ENCODE measurements around the gene PNLIPRP1. TPM values are rescaled to one million over a fixed set of nuclear protein-coding genes. Genes with fewer than 3 reads are reported as not detected.

PNLIPRP1 gene
- total RNA-seq = not detected
- total RNA-seq (2013) = not detected

- H3K4me3 Mint-ChIP-seq = no peak within 1 kb of the TSS
- no peak for TF ChIP-seq CTCF (IDR thresholded peaks at IDR 0.05)
- peaks cover 0 to 2% of the 10 kb centered on the region in 2 donors for H3K27me3 Mint-ChIP-seq (ENCODE audit: low read depth in 2 of 2)
- Histone ChIP-seq H3K9me3 (ENCODE audit: control insufficient read depth, insufficient read depth, low read length) (no peaks in the 10 kb centered on the region), H3K36me3 (ENCODE audit: control insufficient read depth, insufficient read depth, low read length) (no peaks in the 10 kb centered on the region), H3K4me1 (ENCODE audit: control insufficient read depth, insufficient read depth, low read length) (no peaks in the 10 kb centered on the region), H3K27ac (ENCODE audit: low read length) (no peak within 1 kb of the TSS), H3K4me3 (ENCODE audit: low read length) (no peak within 1 kb of the TSS), H3K27me3 (ENCODE audit: control insufficient read depth, insufficient read depth, low read length) (no peaks in the 10 kb centered on the region)
- H3K4me1 Mint-ChIP-seq = no peaks in the 10 kb centered on the region
- H3K9me3 Mint-ChIP-seq = peaks cover 3 to 5% of the 10 kb centered on the region in 2 donors
- no peak for DNase-seq
- no peak within 1 kb of the TSS for H3K27ac Mint-ChIP-seq
- no peaks in the 10 kb centered on the region for H3K36me3 Mint-ChIP-seq
- WGBS (ENCODE audit: insufficient coverage) = 88% methylated on average over 9 of the region's 9 CpGs
- ATAC-seq = no peak
- intact Hi-C loops (cut with micrococcal nuclease) = no loop called here
Observed at GRCh38 chr10:116590590-116591444, at the start of gene PNLIPRP1. Gene PNLIPRP1, plus strand, starts transcription at chr10:116590959. Its CDS starts 171 bp downstream, at chr10:116591130.

- Mint-ChIP-seq H3K9me3 (peaks cover 3 to 5% of the 10 kb centered on the region in 2 donors), H3K27me3 (ENCODE audit: low read depth in 2 of 2) (no peaks in the 10 kb centered on the region), H3K4me1 (no peaks in the 10 kb centered on the region), H3K36me3 (no peaks in the 10 kb centered on the region), H3K4me3 (no peak overlapping the region), H3K27ac (no peak overlapping the region)
- no peak for TF ChIP-seq CTCF (IDR thresholded peaks at IDR 0.05)
- no peak overlapping the region for H3K4me3 ChIP-seq (ENCODE audit: low read length)
- ATAC-seq (no peak), DNase-seq (no peak)
- intact Hi-C loops (cut with micrococcal nuclease) = no loop called here
- H3K9me3 ChIP-seq (ENCODE audit: control insufficient read depth, insufficient read depth, low read length) = no peaks in the 10 kb centered on the region
- no peaks in the 10 kb centered on the region for H3K27me3 ChIP-seq (ENCODE audit: control insufficient read depth, insufficient read depth, low read length)
- no peaks in the 10 kb centered on the region for H3K4me1 ChIP-seq (ENCODE audit: control insufficient read depth, insufficient read depth, low read length)
- H3K36me3 ChIP-seq (ENCODE audit: control insufficient read depth, insufficient read depth, low read length) = no peaks in the 10 kb centered on the region
- no peak overlapping the region for H3K27ac ChIP-seq (ENCODE audit: low read length)
Observed at GRCh38 chr10:116542007-116542677, 48.6 kb upstream of the PNLIPRP1 start.

- H3K4me3 Mint-ChIP-seq = no peak overlapping the region
- ATAC-seq = no peak
- no peaks in the 10 kb centered on the region for H3K4me1 ChIP-seq (ENCODE audit: control insufficient read depth, insufficient read depth, low read length)
- no peaks in the 10 kb centered on the region for H3K9me3 ChIP-seq (ENCODE audit: control insufficient read depth, insufficient read depth, low read length)
- WGBS (ENCODE audit: insufficient coverage) = no CpG with 5 or more reads among the region's 1 CpG
- no peaks in the 10 kb centered on the region for H3K27me3 ChIP-seq (ENCODE audit: control insufficient read depth, insufficient read depth, low read length)
- H3K27ac Mint-ChIP-seq = no peak overlapping the region
- no peak for TF ChIP-seq CTCF (IDR thresholded peaks at IDR 0.05)
- peaks cover under 1 to 6% of the 10 kb centered on the region in 2 donors for H3K9me3 Mint-ChIP-seq
- no peaks in the 10 kb centered on the region for H3K36me3 ChIP-seq (ENCODE audit: control insufficient read depth, insufficient read depth, low read length)
- no peaks in the 10 kb centered on the region for H3K36me3 Mint-ChIP-seq
- H3K27me3 Mint-ChIP-seq (ENCODE audit: low read depth in 2 of 2) = no peaks in the 10 kb centered on the region
- H3K4me1 Mint-ChIP-seq = no peaks in the 10 kb centered on the region
- intact Hi-C loops (cut with micrococcal nuclease) = no loop called here
- H3K4me3 ChIP-seq (ENCODE audit: low read length) = no peak overlapping the region
- no peak for DNase-seq
- no peak overlapping the region for H3K27ac ChIP-seq (ENCODE audit: low read length)
Observed at GRCh38 chr10:116545122-116545521, 45.6 kb upstream of the PNLIPRP1 start.

All from natural killer cell (primary cell).